Prostate gland (tissue), 2 donors: ENCODE results near the gene EXOC3L2. TPM values are rescaled to one million over a fixed set of nuclear protein-coding genes. Genes with fewer than 3 reads are reported as not detected.

Experiments used
- DNase-seq: peaks from one replicate; pipeline ENCODE4 v3.0.0-alpha.2; 2019; ENCODE audit warnings: low spot score
- H3K27ac ChIP-seq, 2 donors: fragments of 200-600 bp; sonication (generic); 2 replicates each; pipeline ENCODE4 v1.5.1; 2017 to 2019
- H3K27me3 ChIP-seq: fragments of 200-600 bp; sonication (generic); replicated peaks from 2 replicates; pipeline ENCODE4 v1.5.1; 2019; ENCODE audit not compliant: insufficient read depth
- H3K36me3 ChIP-seq, 2 donors: fragments of 200-600 bp; sonication (generic); 1 replicate in 1 of 2; 2 replicates in 1 of 2; pipeline versions ENCODE4 v1.5.1 to v1.8.1; 2017 to 2019
- H3K4me1 ChIP-seq: fragments of 200-600 bp; sonication (generic); replicated peaks from 2 replicates; pipeline ENCODE4 v1.5.1; 2019
- H3K4me3 ChIP-seq, 2 donors: fragments of 200-600 bp; sonication (generic); 2 replicates each; pipeline ENCODE4 v1.5.1; 2017 to 2019
- H3K9me3 ChIP-seq: fragments of 200-600 bp; sonication (generic); 2 replicates; pipeline ENCODE4 v1.5.1; 2017
- POLR2A ChIP-seq: fragments of 450-650 bp; IDR thresholded peaks from one replicate; pipeline ENCODE4 v1.6.1; 2016; ENCODE audit warnings: antibody characterized with exemption, mild to moderate bottlenecking
- POLR2AphosphoS5 ChIP-seq: sonication (generic); formaldehyde crosslinking; IDR thresholded peaks from one replicate; pipeline ENCODE4 v1.6.1; 2017; ENCODE audit warnings: antibody characterized with exemption
- WGBS: methylation state at CpG from one replicate; pipeline ENCODE4 v1.1.5; 2018; 5-methylcytosine and 5-hydroxymethylcytosine counted together
- intact Hi-C: fragments of 100-400 bp; cut with DNase I; formaldehyde crosslinking; loops from one replicate; pipeline ENCODE4 v1.14.2; 2022
- total RNA-seq, 2 donors: library from RNA; depleted of rRNA; stranded (reverse); fragments of >200 nt; gene quantifications; one replicate each; pipeline ENCODE4 v1.1.0, GENCODE V29; 2016
- TF ChIP-seq, protein P1 (sequence below), 4 experiments: fragments of 200-600 bp in 2 of 4; fragments of 450-650 bp in 2 of 4; sonication (generic) in 2 of 4; IDR thresholded peaks; 1 replicate in 3 of 4; 2 replicates in 1 of 4; pipeline ENCODE4 v1.5.1; 2016 to 2019; ENCODE audit warnings: antibody characterized with exemption in 4 of 4, mild to moderate bottlenecking in 2 of 4, moderate library complexity in 2 of 4

Gene EXOC3L2
- total RNA-seq, 2 donors from 2014 or later: 5.8 to 27.0 TPM

DNA sequence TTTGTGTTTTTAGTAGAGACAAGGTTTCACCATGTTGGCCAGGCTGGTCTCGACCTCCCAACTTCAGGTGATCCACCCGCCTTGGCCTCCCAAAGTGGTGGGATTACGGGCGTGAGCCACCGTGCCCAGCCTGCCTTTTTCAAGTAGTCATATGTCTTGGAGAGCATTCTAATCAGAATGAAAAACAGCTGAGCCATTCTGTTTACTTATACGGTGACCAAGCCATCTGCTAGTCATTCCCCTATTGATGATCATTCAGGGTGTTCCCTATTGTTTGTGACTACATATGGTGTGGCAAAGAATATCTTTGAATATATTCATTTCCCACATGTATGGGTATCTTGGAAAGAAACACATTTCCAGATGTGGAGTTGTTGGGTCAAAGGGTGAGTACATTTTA lies 49.4 kb downstream of the EXOC3L2 start:
- no peaks in the 10 kb centered on the region for H3K36me3 ChIP-seq
- intact Hi-C loops: no loop called here
- no peaks in the 10 kb centered on the region for H3K27me3 ChIP-seq
- no peak for DNase-seq
- no peaks in the 10 kb centered on the region for H3K4me1 ChIP-seq
- no peak overlapping the region for H3K27ac ChIP-seq
- H3K9me3 ChIP-seq: no peaks in the 10 kb centered on the region
- no peak overlapping the region for H3K4me3 ChIP-seq
- TF ChIP-seq POLR2A (no peak), POLR2AphosphoS5 (no peak)
- TF ChIP-seq, protein P1, sequence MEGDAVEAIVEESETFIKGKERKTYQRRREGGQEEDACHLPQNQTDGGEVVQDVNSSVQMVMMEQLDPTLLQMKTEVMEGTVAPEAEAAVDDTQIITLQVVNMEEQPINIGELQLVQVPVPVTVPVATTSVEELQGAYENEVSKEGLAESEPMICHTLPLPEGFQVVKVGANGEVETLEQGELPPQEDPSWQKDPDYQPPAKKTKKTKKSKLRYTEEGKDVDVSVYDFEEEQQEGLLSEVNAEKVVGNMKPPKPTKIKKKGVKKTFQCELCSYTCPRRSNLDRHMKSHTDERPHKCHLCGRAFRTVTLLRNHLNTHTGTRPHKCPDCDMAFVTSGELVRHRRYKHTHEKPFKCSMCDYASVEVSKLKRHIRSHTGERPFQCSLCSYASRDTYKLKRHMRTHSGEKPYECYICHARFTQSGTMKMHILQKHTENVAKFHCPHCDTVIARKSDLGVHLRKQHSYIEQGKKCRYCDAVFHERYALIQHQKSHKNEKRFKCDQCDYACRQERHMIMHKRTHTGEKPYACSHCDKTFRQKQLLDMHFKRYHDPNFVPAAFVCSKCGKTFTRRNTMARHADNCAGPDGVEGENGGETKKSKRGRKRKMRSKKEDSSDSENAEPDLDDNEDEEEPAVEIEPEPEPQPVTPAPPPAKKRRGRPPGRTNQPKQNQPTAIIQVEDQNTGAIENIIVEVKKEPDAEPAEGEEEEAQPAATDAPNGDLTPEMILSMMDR (IDR thresholded peaks at IDR 0.05): no peak
- 90% methylated on average over 6 of the region's 6 CpGs for WGBS

DNA sequence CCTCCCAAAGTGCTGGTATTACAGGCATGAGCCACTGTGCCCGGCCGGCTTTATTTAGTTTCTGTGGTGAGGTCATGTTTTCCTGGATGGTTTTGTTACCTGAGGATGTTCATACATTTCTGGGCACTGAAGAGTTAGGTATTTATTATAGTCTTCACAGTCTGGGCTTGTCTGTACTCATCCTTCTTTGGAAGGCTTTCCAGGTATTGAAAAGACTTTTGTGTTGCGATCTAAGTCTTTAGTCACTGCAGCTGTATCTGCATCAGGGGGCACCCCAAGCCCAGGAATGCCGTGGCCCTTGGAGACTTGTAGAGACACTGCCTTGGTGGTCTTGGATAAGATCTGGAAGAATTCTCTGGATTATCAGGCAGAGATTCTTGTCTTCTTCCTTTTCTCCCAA lies 53.8 kb downstream of the EXOC3L2 start:
- peak; percentile 28 for DNase-seq
- Histone ChIP-seq H3K36me3 (no peaks in the 10 kb centered on the region), H3K9me3 (no peaks in the 10 kb centered on the region), H3K27ac (no peak overlapping the region), H3K27me3 (no peaks in the 10 kb centered on the region), H3K4me1 (no peaks in the 10 kb centered on the region), H3K4me3 (no peak overlapping the region)
- intact Hi-C loops: no loop called here
- TF ChIP-seq, protein P1 (IDR thresholded peaks at IDR 0.05): no peak
- peak; percentile 57 for TF ChIP-seq POLR2AphosphoS5
- 55% methylated on average over 4 of the region's 4 CpGs for WGBS

DNA sequence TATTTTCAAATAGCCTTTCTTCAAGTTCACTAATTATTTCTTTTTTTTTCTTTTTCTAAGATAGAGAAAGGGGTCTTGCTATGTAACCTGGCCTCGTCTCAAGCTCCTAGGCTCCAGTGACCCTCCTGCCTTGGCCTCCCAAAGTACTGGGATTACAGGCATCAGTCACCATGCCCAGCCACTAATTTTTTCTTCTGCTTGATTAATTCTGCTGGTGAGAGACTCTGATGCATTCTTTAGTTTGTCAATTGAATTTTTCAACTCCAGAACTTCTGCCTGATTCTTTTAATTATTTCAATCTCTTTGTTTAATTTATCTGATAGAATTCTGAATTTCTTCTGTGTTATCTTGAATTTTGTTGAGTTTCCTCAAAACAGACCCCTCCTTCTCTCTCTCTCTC lies 55.2 kb downstream of the EXOC3L2 start:
- WGBS: 96% methylated on average over 1 of the region's 1 CpG
- no peaks in the 10 kb centered on the region for H3K27me3 ChIP-seq
- DNase-seq: no peak
- no peaks in the 10 kb centered on the region for H3K36me3 ChIP-seq
- intact Hi-C loops: no loop called here
- no peak overlapping the region for H3K27ac ChIP-seq
- H3K9me3 ChIP-seq: no peaks in the 10 kb centered on the region
- no peaks in the 10 kb centered on the region for H3K4me1 ChIP-seq
- no peak overlapping the region for H3K4me3 ChIP-seq
- TF ChIP-seq POLR2AphosphoS5: no peak
- TF ChIP-seq POLR2A: no peak
- TF ChIP-seq, protein P1 (IDR thresholded peaks at IDR 0.05): no peak

DNA sequence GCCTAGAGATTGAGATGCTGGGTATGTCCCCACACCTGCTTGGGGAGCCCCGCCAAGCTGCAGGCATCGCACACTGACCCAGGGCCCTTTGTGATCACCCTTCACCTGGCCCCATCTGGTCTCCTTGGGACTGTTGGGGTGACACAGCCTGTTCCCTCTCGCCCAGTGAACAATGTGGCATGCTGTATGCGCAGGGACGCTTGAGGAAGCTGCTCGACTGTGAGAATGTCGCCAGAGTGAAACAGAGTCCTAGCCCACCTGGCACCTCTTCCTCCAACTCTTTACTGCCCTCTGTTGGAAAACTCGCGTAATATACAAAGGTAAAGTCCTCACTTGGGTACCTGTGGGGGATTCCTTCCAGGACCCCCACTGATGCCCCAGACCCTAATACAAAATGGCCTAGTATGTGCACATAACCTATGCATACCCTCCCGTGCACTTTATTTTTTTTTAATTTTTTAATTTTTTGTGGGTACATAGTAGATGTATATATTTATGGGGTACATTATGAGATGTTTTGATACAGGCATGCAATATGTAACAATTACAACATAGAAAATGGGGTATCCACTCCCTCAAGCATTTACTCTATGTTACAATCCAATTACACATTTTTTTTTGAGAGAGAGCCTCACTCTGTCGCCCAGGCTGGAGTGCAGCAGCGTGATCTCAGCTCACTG lies 57.6 kb downstream of the EXOC3L2 start:
- Histone ChIP-seq H3K4me3 (no peak overlapping the region), H3K36me3 (no peaks in the 10 kb centered on the region), H3K9me3 (no peaks in the 10 kb centered on the region), H3K27ac (no peak overlapping the region), H3K27me3 (no peaks in the 10 kb centered on the region), H3K4me1 (no peaks in the 10 kb centered on the region)
- intact Hi-C loops: no loop called here
- TF ChIP-seq, protein P1 (IDR thresholded peaks at IDR 0.05): peak in 3 of 4 experiments; percentile 37 to 49 (median 38)
- TF ChIP-seq POLR2A (no peak), POLR2AphosphoS5 (no peak)
- no peak for DNase-seq
- 41% methylated on average over 12 of the region's 12 CpGs for WGBS
